KMS-11 (cell line): ENCODE data around the gene RPUSD3.

Source experiments
- H2AFZ ChIP-seq: fragments of 200-600 bp; sonication (generic); 2 replicates; pipeline ENCODE4 v1.6.1; 2016; ENCODE audit warnings: antibody characterized with exemption, mixed run types, low read depth
- H3K27ac ChIP-seq: fragments of 200-600 bp; sonication (generic); 2 replicates; pipeline ENCODE4 v1.6.1; 2016; ENCODE audit warnings: mild to moderate bottlenecking, mixed run types
- H3K27me3 ChIP-seq: fragments of 200-600 bp; sonication (generic); 2 replicates; pipeline ENCODE4 v1.6.1; 2017; ENCODE audit warnings: mild to moderate bottlenecking, low read depth, mixed run types, moderate library complexity; ENCODE audit not compliant: insufficient read depth
- H3K36me3 ChIP-seq: fragments of 200-600 bp; sonication (generic); 2 replicates; pipeline ENCODE4 v1.6.1; 2017; ENCODE audit warnings: mild to moderate bottlenecking, mixed run types; ENCODE audit not compliant: insufficient read depth
- H3K4me1 ChIP-seq: fragments of 200-600 bp; sonication (generic); 2 replicates; pipeline ENCODE4 v1.6.1; 2016; ENCODE audit warnings: mild to moderate bottlenecking, low read depth, mixed run types; ENCODE audit not compliant: poor library complexity, severe bottlenecking
- H3K4me2 ChIP-seq: fragments of 200-600 bp; sonication (generic); 2 replicates; pipeline ENCODE4 v1.7.0; 2016; ENCODE audit warnings: mild to moderate bottlenecking, mixed run types
- H3K4me3 ChIP-seq: fragments of 200-600 bp; sonication (generic); IDR thresholded peaks from 2 replicates; pipeline ENCODE4 v1.6.1; 2017; ENCODE audit warnings: low read depth, low read length, mixed read lengths; ENCODE audit not compliant: insufficient read depth
- H3K79me2 ChIP-seq: fragments of 200-600 bp; sonication (generic); 2 replicates; pipeline ENCODE4 v1.6.1; 2016; ENCODE audit warnings: low read depth, mixed run types; ENCODE audit not compliant: insufficient read depth
- H3K9ac ChIP-seq: fragments of 200-600 bp; sonication (generic); 2 replicates; pipeline ENCODE4 v1.6.1; 2016; ENCODE audit warnings: mild to moderate bottlenecking, mixed run types
- H4K20me1 ChIP-seq: fragments of 200-600 bp; sonication (generic); 2 replicates; pipeline ENCODE4 v1.6.1; 2016; ENCODE audit warnings: mild to moderate bottlenecking, mixed run types; ENCODE audit not compliant: insufficient read depth
- TF ChIP-seq, protein P1 (sequence below): fragments of 200-600 bp; sonication (generic); conservative IDR thresholded peaks from 2 replicates; pipeline ENCODE4 v1.6.1; 2017; ENCODE audit warnings: low read depth, mild to moderate bottlenecking, antibody characterized with exemption, low read length, moderate library complexity, mixed read lengths

Gene RPUSD3

DNA sequence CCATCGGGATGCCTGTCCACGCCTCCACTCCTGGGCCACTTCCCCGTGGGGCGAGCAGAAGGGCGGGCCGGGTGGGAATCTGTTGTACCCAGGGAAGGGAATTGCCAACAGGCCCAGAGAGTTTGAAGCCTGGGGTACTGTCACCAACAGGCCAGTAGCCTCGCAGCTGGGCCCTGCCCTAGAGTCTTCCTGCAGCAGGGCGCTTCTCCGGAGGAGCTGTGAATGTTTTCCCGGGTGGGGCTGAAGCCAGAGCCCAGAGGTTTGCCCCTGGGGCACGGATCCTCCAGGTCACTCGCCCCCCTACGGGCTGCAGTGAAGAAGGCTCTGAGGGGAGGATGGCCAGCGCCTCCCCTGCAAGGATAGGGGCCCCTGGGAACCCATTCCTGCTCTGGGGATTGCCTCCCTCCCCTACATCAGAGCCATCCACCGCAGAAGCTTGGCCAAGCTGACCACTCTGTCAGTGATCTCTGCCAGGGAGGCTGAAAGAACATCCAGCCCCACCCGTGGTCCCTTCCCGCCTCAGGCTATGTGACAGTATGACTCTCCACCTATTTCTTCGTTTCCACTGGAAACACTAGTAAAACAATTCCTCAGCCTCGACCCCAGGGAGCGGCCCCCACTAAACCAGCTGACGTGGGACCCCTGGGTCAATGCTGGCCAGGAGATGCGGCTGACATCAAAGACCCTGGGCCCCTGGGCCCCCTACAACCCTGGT is 19.4 kb upstream of the RPUSD3 start:
- H3K4me2 ChIP-seq, result no peak overlapping the region
- no peaks in the 10 kb centered on the region for H3K27me3 ChIP-seq
- H3K36me3 ChIP-seq, result no peaks in the 10 kb centered on the region
- H4K20me1 ChIP-seq, result no peaks in the 10 kb centered on the region
- H3K9ac ChIP-seq, result no peak overlapping the region
- TF ChIP-seq, protein P1, sequence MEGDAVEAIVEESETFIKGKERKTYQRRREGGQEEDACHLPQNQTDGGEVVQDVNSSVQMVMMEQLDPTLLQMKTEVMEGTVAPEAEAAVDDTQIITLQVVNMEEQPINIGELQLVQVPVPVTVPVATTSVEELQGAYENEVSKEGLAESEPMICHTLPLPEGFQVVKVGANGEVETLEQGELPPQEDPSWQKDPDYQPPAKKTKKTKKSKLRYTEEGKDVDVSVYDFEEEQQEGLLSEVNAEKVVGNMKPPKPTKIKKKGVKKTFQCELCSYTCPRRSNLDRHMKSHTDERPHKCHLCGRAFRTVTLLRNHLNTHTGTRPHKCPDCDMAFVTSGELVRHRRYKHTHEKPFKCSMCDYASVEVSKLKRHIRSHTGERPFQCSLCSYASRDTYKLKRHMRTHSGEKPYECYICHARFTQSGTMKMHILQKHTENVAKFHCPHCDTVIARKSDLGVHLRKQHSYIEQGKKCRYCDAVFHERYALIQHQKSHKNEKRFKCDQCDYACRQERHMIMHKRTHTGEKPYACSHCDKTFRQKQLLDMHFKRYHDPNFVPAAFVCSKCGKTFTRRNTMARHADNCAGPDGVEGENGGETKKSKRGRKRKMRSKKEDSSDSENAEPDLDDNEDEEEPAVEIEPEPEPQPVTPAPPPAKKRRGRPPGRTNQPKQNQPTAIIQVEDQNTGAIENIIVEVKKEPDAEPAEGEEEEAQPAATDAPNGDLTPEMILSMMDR, result no peak
- H3K4me1 ChIP-seq, result no peaks in the 10 kb centered on the region
- no peaks in the 10 kb centered on the region for H3K79me2 ChIP-seq
- H2AFZ ChIP-seq, result no peak overlapping the region
- H3K4me3 ChIP-seq, result no peak overlapping the region
- no peak overlapping the region for H3K27ac ChIP-seq

DNA sequence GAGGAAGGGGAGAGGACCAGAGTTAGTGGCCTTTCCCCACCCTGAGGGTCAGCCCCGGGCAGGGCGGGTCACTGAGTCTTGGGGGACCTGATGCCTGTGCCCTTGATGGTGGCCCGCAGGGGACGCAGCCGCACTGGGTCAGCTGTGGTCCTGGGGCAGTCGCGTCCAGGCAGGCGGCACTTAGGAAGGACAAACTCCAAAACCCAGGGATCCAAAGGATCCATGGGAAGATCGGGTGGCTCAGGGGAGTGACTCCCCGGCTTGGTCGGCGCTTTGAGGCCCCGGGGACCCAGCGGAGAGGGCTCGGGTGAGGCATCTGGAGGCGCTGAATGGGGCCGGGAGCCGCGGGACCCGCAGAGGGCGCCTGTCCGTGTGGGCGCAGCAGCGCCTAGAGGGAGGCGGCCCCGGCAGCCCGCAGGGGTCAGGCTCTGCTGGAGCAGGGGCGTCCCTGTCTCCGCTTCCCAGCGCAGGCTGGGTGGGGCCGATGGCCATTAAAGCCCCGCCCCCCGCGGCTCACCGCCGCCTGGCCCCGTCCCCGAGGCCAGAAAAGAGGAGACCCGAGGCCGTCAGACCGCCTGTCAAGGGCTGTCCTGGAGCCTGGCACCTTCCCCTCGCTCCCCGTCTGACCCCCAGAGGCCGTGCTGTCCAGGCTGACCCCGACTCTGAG is 18.7 kb upstream of the RPUSD3 start:
- no peak overlapping the region for H3K4me3 ChIP-seq
- H3K9ac ChIP-seq, result no peak overlapping the region
- H4K20me1 ChIP-seq, result no peaks in the 10 kb centered on the region
- H3K27ac ChIP-seq, result no peak overlapping the region
- H3K27me3 ChIP-seq, result no peaks in the 10 kb centered on the region
- H3K79me2 ChIP-seq, result no peaks in the 10 kb centered on the region
- TF ChIP-seq, protein P1, result no peak
- H2AFZ ChIP-seq, result no peak overlapping the region
- no peaks in the 10 kb centered on the region for H3K4me1 ChIP-seq
- H3K4me2 ChIP-seq, result no peak overlapping the region
- no peaks in the 10 kb centered on the region for H3K36me3 ChIP-seq

DNA sequence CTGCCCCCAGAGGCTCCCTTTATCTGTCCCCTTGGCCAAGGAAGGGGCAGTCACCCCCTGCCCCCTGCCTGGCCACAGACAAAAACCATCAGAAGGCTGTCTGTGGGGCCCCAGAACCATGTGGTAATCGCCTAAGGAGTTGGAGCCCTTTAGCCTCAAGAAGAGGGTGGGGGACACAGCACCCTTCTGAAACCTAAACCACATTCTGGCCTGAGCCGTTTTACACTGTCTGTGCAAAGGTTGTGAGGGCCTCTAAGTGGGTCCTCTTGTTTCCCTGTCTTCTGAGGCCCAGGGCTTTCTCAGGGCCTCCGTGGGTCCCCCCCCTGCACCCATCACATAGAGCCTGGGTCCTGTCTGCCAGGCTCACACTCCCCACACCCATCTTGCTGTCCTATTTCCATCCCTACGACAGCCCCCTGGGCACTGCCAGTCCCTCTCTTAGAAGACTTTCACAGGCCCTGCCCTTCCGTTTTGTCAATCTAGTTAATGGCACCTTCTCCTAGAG is 17.9 kb upstream of the RPUSD3 start:
- Histone ChIP-seq H3K27ac (no peak overlapping the region), H3K36me3 (no peaks in the 10 kb centered on the region), H3K79me2 (no peaks in the 10 kb centered on the region), H3K4me3 (no peak overlapping the region), H3K4me1 (no peaks in the 10 kb centered on the region), H2AFZ (no peak overlapping the region), H3K4me2 (no peak overlapping the region), H3K27me3 (no peaks in the 10 kb centered on the region), H4K20me1 (no peaks in the 10 kb centered on the region), H3K9ac (no peak overlapping the region)
- TF ChIP-seq, protein P1, result no peak

DNA sequence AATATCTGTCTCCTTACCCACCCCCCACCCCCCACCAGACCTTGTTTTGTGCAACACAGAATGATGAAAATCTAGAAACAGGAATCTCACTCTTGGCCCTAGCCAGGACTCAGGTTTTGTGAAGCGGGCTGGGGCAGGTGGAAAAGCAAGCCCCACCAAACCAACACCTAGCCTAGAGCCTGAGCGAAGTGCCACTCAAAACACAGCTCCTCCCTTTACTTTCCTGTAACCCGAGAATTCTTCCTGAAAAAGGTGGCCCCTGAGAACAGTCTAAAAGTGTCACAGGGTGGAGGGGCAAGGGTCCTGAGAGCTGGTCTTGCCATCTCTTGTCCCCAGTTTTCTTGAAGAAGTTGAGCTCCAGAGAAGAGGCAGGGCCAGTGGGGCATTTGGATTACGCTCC is 17.4 kb upstream of the RPUSD3 start:
- Histone ChIP-seq H3K79me2 (no peaks in the 10 kb centered on the region), H3K4me2 (no peak overlapping the region), H3K36me3 (no peaks in the 10 kb centered on the region), H4K20me1 (no peaks in the 10 kb centered on the region), H2AFZ (no peak overlapping the region), H3K27me3 (no peaks in the 10 kb centered on the region), H3K9ac (no peak overlapping the region), H3K4me3 (no peak overlapping the region), H3K27ac (no peak overlapping the region), H3K4me1 (no peaks in the 10 kb centered on the region)
- TF ChIP-seq, protein P1, result no peak
